NCI-H524 (cell line): ENCODE measurements around the gene KIAA1755.

ENCODE experiments used
- DNase-seq, 2 experiments: peaks; one replicate each; lab custom pipeline; 2025; lab: John Stamatoyannopoulos, UW

The KIAA1755 gene

GRCh38 chr20:38219006-38219950 lies 41.3 kb downstream of the KIAA1755 start:
- DNase-seq: no peak

GRCh38 chr20:38218566-38218885 lies 42.0 kb downstream of the KIAA1755 start:
- no peak for DNase-seq

- DNase-seq: peak; percentile 46 to 51
Observed at GRCh38 chr20:38217791-38218565, 42.6 kb downstream of the KIAA1755 start.

- no peak for DNase-seq
Observed at GRCh38 chr20:38216746-38217595, 43.6 kb downstream of the KIAA1755 start.

- no peak for DNase-seq
Observed at GRCh38 chr20:38216201-38216600, 44.3 kb downstream of the KIAA1755 start.

GRCh38 chr20:38215194-38216182 lies 45.0 kb downstream of the KIAA1755 start:
- no peak for DNase-seq

- no peak for DNase-seq
Observed at GRCh38 chr20:38214256-38215193, 46.0 kb downstream of the KIAA1755 start.

- no peak for DNase-seq
Observed at GRCh38 chr20:38213607-38213940, 47.0 kb downstream of the KIAA1755 start.

GRCh38 chr20:38212806-38213606 lies 47.5 kb downstream of the KIAA1755 start:
- no peak for DNase-seq

- DNase-seq: no peak
Observed at GRCh38 chr20:38211200-38212097, 49.1 kb downstream of the KIAA1755 start.

- no peak for DNase-seq
Observed at GRCh38 chr20:38210741-38211140, 49.8 kb downstream of the KIAA1755 start.

GRCh38 chr20:38209736-38210405 lies 50.7 kb downstream of the KIAA1755 start:
- no peak for DNase-seq

- DNase-seq: no peak
Observed at GRCh38 chr20:38209054-38209675, 51.4 kb downstream of the KIAA1755 start.

- DNase-seq: no peak
Observed at GRCh38 chr20:38208523-38208922, 52.0 kb downstream of the KIAA1755 start.

- no peak for DNase-seq
Observed at GRCh38 chr20:38208088-38208487, 52.4 kb downstream of the KIAA1755 start.

GRCh38 chr20:38207621-38208020 lies 52.9 kb downstream of the KIAA1755 start:
- no peak for DNase-seq

GRCh38 chr20:38205001-38205400 lies 55.5 kb downstream of the KIAA1755 start:
- DNase-seq: no peak
